Measurements from ENCODE around the gene TBC1D5.

The TBC1D5 gene

GRCh38 chr3:17111586-17111985 is 630.8 kb downstream of the TBC1D5 start:
- TF ChIP-seq CTCF (IDR thresholded peaks at IDR 0.05), result no peak
- Mint-ChIP-seq H3K4me1 (no peaks in the 10 kb centered on the region), H3K36me3 (ENCODE audit: low read depth) (no peaks in the 10 kb centered on the region), H3K27ac (no peak overlapping the region), H3K4me3 (no peak overlapping the region), H3K27me3 (ENCODE audit: low read depth, poor library complexity) (no peaks in the 10 kb centered on the region), H3K9me3 (no peaks in the 10 kb centered on the region)
- DNase-seq, result no peak

- Mint-ChIP-seq H3K27me3 (ENCODE audit: low read depth, poor library complexity) (no peaks in the 10 kb centered on the region), H3K27ac (no peak overlapping the region), H3K36me3 (ENCODE audit: low read depth) (no peaks in the 10 kb centered on the region), H3K4me1 (no peaks in the 10 kb centered on the region), H3K4me3 (no peak overlapping the region), H3K9me3 (no peaks in the 10 kb centered on the region)
- no peak for DNase-seq
- TF ChIP-seq CTCF (IDR thresholded peaks at IDR 0.05), result no peak
These were observed 631.6 kb downstream of the TBC1D5 start for GRCh38 chr3:17110660-17111396.

Measured in nephron progenitor cell (in vitro differentiated cells).